NCI-H2029 treated with DMSO at 0.1 percent for 48 hours (cell line): ENCODE results near the gene SLC6A12.
"Not testable (repeated sequence)": the region's sequence is repeated elsewhere in the genome, so short reads cannot be mapped to it uniquely, and the experiment has no call there.

ENCODE experiments used
- DNase-seq: peaks from one replicate; lab custom pipeline; 2025; lab: John Stamatoyannopoulos, UW

SLC6A12 gene

DNA sequence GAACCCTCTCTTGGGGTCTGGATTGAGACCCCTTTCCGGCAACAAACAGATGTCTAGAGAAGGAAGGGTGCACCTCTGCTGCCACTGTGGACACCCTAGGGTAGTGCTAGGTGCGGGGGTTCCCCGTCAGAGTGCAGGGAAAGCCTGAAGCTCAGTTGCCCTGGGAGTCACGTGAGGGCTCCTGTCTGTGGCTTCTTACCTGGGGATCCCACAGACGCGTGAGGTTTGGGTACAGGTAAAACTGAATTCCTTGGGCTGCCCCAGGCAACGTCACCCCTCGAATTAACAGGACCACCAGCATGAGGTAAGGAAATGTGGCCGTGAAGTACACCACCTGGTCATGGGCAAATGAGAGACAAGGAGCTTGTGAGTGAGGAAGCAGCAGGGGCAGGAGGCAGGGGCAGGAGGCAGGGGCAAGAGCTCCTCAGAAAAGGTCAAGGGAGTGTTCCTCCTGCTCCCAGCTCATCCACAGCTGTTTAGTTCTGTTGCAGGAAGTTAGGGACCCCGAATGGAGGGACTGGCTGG, 21.0 kb upstream of the SLC6A12 start:
- no peak for DNase-seq

DNA sequence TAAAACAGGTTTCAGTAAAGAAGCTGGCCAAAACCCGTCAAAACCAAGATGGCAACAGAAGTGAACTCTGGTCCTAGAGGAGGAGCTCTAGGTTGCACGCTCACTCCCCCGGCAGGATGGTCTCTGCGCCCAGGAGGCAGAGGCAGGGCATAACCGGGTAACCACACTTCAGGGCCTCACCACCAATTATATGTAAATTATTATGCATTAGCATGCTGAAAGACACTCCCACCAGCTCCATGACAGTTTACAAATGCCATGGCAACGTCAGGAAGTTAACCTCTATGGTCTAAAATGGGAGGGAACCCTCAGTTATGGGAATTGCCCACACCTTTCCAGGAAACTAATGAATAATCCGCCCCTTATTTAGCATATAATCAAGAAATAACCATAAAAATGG, 20.1 kb upstream of the SLC6A12 start:
- no peak for DNase-seq

DNA sequence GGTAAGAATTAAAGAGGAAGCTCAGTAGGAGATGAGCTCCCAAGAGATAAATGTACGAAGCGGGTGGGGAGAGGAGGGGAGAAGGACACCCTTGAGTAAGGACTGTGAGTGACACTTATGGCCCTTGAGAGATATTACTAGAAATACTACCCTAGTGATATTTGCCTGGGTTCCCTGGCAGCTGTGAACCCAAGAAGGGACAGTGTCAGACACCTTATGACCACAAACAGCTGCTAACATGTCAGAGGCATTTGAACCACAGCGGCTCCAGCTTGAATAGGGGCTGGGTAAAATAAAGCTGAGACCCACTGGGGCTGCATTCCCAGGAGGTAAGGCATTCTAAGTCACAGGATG, 19.6 kb upstream of the SLC6A12 start:
- no peak for DNase-seq

DNA sequence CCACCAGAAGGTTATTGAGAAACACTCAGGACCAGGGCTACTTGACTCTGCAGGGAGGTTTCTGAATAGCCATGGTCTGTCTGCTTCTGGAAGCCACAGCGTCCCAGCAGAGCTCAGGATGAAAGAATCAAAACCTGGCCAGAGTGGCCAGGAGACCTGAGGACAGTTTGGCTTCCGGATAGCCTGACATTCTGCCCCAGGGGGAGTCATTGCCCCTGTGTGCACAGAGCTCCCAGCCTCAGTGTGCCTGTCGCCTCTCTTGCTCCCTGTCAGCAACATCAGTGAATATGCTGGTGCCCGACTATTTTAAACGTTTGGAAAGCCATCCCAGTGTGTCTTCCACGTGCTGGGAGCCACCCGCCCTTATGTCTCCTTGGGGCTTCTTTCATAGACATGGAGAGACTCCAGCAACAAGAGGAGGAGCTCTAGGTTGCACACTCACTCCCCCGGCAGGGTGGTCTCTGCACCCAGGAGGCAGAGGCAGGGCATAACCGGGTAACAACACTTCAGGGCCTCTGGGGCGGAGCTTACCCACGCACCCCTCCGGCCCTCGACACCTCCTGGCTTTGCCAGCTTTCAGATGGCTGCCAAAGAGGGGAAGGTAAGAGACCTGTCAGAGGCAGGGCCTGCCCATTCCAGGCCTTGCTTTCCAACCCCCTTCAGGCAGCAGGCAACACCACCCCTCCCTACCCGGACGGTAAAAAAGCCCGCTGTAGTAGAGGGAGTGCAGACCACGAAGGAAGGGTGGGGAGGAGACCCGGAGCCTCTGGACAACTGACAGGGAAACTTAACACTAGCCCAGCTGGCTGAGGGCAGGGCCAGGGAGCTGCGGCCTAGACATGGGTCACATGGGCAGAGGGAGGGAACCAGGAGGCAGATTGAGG, 19.0 kb upstream of the SLC6A12 start:
- no peak for DNase-seq

DNA sequence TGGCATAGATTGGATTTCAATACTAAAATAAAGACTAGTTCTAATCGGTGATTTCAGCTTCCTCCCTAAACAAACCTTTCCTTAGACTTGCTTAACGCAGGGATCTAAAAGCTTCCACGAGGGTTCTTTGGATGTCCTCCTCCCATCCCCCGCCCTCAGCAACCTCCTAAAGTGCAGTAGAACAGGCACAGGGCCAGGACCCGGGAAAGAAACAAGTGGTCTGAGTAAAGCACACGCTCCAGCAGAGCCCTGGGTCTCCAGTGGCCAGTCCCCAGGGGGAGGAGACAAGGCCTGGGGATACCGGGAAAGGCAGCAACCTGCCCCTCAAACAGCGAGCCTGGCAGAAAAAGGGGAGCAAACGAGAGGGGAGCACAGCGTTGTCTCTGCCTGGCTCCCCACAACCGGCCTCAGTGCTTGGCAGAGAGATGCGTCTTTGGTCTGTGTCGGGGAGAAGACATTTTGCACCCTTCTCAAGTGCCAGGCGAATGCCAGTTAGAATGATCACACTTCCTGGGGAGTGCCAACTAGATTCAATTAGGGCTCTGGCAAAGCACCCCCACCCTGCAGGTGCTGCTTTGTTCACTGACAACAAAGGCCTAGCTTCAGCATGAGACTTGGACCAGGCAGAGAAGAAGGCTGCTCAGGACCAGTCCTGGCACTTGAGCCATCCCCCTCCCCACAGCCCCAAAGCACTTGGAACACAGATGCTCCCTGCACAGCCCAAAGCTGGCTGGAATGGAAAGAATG, 17.1 kb upstream of the SLC6A12 start:
- DNase-seq: no peak

DNA sequence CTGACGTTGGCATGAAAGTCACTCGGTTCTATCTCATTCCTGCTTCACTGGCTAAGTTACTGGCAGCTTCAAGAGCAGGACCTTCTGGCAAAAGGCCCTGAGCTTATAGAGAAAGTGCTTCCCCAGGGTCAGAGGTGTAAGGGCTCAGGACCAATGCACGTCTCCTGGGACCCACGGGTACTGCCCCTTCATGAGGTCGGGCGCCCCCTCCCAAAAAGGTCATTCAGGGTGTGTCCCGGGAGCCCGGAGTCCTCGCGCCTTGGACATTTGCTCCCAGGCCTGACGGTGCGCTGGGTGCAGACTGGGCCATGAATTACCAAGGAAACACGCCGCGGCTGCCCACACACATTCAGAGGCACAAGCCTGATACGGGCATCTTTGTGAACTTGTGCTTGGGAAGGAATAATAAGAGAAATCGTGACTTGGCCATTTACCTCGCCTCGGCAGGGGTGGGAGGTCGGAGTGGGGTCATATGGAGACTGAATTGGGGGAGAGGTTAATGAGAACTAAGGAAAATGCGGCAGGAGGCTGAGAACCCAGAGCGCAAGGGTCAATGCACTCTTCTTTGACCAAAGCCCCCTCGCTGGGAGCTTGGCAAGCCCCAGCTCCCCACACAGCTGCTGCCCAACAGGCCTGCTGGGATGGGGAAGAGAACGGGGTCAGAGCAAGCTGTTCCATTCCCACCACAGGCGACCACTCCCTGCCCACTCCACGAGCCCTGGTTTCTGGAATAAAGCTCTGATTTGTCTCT, 15.7 kb upstream of the SLC6A12 start:
- no peak for DNase-seq

DNA sequence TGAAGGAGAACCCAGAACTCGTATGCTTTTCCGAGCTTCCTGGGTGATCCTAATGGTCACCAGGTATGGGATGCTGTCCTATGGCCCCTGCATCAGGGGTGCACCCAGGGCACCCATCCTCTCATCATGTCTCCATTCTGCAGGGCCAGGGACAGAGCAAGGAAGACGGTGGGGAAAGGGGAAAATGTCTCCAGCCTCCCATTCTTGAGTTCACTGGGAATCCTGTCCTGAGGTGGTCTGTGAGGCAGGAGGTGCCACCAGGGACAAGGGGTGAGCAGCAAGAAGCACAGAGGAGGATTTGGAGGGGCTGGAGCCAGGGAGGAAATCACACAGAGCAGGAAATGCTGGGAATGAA, 14.9 kb upstream of the SLC6A12 start:
- no peak for DNase-seq

DNA sequence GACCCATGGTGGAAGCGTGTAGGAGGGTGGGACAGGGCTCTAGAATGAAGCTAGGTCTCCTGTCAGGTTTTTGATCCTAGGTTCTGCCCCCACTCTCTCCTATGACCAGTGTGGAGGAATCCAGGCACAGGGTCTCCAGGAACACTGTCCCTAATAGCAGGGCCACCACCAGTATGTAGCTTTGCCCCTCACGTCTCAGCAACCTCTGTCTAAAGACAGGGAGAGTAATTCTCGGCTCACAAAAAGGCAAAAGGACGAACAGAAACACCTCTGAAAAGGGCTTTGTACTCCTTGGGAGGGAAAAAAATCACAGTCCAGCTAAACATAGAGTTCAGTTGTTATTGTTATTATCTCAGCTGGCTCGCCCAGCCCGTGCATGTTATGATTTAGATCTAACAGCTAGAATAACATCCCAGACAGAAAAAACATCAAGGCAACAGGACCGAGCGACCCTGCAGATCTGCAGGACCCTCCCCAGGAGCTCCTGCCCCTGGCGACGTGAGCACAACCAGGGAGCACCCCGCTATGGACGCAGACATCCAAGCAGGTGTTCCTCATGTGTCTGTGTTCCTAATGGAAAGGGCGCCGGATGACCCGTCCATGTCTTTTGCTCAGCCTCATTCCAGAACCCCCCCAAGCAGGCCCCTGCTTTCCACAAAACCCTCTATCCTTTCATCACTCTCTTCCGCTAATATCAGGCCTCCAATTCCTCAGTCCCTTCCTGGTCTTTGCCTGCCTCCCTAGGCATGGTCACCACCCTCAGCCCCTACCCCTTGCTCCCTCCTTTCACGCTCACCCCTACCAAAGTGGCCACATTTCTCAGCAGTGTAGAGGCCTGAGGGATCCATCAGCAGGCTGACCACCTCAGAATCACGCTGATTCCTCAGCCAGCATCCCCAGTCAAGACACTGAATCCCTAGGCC, 14.2 kb upstream of the SLC6A12 start:
- DNase-seq: no peak

DNA sequence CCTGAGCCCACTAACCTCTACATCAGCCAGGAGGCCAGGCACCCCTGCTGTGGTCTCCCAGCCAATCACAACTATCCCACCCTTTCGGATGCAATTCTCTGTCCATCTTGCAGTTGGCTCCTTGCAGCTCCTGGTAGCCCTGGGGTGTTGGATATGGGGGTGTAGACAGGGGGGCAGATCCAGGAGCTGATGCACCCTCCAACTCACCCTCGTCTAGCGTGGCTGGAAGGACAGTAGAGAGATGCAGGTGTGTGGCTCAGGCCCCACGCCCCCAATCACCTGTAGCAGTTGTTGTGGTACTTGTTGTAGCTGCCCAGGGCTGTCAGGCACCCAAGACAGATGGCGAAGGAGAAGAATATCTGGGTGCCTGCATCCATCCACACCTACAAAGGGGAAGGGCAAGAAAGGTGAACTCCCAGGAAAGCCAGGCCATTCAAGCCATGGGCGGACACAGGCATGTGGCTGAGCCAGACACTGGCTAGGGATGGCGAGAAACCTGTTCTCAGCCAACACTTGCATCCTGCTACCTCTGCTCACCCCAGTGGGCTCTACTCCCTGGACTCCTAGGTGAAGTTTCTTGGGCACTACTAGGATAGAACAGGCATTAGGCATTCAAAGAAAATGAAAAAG, 13.4 kb upstream of the SLC6A12 start:
- no peak for DNase-seq

DNA sequence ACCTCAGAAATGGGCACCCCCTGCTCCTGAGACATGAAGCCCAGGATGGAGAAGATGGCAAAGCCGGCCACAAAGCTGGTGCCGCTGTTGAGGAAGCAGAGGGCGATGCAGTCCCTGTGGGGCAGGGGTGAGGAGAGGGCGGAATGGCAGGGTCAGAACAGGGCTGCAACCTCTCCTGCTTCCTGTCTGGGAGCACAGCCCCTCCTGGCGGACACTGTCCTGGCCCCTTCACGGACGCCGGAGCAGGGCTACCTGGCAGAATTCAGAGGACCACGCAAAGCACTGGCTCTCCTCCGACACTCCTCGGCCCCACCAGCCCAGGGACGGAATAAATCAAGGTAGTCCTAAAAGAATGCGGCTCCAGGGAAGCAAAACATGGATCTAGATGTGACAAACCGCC, 12.4 kb upstream of the SLC6A12 start:
- no peak for DNase-seq

DNA sequence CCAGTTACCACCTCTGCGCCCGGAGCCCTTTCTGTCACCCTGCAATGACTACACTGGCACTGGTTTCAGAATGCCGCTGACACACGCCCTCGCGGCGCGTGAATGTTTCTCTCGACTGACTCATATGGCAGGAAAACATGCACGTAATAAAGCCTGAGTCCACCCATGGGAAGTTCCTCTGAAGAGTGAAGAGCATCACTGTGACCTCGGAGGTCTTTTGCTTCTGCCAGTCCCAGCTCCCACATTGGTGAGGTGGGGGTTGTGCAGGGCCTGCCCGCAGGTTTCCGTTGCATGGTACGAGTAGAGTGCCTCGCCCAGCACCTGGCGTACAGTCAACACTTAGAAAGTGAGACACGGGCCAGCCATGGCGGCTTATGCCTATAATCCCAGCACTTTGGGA, 11.1 kb upstream of the SLC6A12 start:
- no peak for DNase-seq

DNA sequence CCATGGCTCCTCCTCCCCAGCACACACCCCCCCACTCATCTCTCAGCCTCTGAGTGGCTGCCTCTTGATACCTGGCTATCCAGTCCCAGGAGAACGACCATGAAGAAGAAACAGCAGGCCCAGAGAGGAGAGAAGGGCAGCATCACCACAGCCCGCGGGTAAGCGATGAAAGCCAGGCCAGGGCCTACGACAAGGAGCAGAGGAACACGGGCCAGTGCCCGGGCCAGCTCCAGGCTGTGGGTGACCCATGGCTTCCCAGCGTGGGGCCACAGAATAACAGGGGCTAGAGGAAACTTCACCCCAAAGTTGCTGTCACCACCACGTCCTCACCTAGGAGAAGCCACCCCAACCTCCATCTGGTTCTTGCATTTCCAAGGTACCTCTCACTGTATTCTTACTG, 10.4 kb upstream of the SLC6A12 start:
- no peak for DNase-seq

DNA sequence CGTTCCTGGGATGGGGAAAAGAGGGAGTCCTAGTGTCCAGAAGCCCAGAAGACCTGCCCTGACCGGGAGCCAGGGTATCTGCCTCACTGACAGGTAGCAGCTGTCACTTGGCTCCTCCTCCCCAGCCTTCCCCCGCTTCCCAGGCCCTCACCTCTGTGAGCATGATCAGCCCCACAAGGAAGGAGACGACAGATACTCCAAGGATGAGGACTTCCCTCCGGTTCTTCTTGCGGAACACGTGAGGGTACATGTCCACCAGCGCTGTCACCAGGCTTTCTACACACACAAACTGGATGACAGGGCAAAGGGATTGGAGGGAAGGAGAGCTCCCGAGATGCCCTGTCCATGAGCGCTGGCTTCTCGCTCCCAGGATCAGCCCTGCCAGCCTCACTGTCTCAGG, 9.9 kb upstream of the SLC6A12 start:
- DNase-seq: no peak

DNA sequence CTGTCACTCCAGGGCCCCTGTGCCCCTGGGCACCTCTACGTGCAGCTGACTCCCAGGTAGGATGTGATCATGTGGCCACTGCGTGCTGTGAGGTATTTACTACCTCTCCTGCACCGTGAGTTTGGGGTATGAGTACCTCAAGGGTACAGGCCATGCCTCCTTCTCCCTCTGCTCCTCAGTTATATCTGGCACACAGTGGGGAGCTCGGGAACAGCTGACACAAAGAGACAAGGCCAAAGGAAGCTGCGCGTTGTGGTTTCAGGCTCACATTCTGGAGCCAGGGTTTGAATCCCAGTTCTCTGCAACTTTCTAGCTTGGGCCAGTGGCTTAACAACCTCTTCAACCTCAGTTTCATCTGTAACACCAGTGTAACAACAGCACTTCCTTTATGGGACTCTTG, 7.8 kb upstream of the SLC6A12 start:
- DNase-seq: no peak

DNA sequence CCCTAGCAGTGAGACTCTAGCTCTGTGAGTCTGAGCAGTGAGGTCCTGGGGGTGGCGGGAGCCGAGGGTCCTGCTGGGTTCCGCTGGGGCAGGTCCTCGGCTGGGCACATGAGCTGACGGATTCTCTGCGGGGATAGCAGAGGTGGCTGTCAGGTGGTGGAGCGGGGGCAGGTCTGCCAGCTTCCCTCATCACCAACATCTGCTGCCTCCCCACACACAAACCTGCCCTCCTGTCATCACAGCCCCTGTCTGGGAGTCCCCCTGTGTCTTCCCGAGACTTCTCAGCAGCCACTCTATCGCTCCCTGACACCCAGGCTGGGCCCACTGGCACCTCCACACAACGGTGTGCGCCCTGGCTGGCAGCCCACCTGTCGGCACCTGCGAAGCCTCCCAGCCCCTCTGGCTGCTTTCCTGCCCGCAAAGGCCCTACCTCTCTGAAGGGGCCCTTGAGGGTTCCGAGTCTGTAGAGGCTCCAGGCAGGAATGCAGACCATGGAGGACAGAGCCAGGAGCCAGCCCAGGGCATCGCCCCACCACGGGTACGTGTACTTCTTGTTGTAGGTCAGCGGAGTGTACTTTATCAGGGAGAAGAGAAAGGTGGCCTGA, 7.1 kb upstream of the SLC6A12 start:
- no peak for DNase-seq

DNA sequence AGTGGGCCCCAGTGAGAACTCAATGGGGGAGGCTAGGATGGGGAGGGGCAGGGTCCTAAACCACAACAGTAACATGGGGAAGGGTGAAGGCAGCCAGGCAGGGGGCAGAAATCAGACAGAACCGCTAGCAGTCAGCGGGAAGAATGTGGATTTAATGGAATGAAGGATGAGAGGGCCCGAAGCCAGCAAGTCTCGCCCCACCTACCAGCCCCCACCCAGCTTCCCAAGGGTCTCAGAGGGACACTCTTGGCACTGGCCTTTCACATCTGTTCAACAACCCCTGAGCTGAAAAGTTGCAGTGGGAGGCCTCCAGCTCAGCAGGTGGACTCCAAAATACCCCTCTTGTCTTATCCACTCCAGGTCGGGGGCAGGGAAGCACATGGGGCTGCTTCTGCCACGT, 6.5 kb upstream of the SLC6A12 start:
- DNase-seq: no peak

DNA sequence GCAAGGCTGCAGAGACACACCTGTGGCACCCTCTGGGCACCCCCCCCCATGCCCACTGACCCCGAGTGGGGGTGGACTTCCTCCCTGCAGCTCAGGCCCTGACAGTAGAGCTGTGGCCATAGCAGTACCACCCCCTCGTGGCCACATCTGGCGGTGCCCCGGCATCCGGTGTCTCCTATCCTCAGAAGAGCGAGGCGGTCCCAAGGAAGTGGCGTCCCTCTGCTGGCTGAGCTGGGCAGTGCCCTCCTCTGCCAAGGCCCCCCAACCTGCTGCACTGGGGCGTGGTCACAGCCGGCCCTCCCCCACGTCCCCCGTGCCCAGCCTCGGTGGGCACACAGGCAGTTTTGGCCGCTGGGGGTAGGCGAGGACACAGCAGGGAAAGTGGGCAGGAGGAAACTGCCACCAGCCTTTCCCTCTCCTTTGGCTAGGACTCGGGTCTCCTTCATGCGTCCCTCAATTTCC, 6.0 kb upstream of the SLC6A12 start:
- DNase-seq: peak; percentile 26

DNA sequence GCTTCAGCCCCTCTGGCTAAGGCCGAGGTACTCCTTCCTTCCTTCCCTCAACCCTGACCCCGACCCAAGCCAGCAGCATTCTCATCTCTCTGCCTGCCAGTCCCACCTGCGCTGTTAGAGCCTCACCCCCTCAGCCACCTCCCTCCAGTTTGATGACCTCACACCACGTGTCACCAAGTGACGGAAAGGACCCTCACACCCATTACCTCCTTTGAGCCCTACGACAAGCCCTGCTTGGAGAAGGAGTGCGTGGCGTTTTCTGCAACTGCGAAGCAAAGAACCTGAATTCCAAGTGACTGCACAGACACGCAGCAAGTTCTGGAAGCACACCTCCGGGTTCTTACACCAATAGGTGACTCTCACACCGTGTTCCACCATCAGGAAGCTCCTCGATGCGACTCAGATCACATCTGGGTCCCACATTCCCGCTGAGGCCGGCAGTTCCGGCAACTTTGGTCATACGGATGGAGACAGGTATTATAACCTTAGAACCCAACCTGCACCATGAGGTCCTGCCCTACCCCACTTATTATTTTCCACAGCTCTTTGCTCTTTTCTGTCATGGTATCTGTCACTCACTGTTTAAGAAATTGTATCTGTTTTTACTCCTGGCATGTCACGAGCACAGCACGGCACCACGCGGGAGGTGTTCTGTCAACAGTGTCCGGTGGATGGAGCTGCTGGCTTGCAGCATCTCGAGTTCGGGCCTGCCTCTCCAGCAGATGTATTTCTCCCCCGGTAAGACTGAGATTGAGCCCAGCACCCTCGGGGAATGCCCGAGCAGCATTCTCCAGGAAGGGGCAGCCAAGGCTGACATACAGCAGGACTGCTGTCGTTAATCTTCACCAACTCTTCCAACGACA, 5.0 kb upstream of the SLC6A12 start:
- no peak for DNase-seq

DNA sequence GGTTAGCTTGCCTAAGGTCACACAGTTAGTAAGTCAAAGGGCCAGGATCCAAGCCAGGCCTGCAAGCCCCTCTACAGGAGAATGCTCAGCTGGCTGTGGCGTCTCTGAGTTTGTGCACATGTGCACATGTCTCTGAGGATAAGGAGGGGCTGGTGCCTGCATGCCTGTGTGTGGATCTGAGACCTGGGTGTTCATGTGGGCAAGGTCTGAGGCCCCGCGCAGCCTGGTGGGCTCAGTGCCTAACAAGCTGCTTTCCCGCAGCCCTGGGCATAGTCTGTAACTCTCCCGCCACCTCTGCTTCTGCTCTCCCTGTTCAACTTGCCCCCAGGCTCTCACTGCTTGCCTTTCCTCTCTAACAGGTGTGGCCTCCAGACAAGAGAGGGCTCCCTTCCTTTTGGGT, 4.3 kb upstream of the SLC6A12 start:
- no peak for DNase-seq

DNA sequence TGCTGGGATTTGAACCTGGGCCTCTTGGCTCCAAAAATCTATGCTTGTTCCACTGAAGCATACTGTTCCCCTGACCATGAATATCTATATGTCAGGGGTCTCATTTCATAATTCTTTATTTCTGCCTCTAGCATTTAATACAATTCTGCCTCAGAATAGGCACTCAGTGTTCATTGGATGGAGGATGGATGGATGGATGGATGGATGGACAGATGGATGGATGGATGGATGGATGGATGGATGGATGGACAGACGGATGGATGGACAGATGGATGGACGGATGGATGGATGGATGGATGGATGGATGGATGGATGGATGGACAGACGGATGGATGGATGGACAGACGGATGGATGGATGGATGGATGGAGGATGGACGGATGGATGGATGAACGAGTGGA, 3.1 kb upstream of the SLC6A12 start:
- DNase-seq: not testable (repeated sequence)
